HG02759 (cell line): ENCODE results near the gene GMPR2.

Source experiments
- ATAC-seq: cut with Tn5 transposase; IDR thresholded peaks from one replicate; pipeline ENCODE4 v1.9.1; 2021; ENCODE audit warnings: mild to moderate bottlenecking, moderate library complexity; ENCODE audit not compliant: unreplicated experiment

The GMPR2 gene

DNA sequence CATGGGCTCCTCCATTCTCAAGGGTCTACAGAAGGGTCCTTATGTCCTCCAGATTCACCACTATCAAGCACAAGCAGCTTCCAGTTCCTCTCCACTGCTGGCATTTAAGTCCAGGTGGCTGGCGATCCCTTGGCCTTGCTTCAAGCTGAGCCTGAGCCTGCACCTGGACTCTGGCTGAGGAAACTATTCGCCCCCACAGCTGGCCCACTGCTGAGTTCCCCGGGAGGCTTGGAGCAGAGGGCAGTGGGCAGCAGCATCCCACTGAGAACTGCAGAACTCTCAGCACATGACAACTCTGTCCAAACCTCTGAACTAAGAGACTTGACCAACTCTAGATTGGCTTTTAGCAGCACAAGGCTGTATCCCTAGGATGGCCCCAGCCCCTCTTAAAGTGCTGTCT, 50.0 kb downstream of the GMPR2 start:
- no peak for ATAC-seq

DNA sequence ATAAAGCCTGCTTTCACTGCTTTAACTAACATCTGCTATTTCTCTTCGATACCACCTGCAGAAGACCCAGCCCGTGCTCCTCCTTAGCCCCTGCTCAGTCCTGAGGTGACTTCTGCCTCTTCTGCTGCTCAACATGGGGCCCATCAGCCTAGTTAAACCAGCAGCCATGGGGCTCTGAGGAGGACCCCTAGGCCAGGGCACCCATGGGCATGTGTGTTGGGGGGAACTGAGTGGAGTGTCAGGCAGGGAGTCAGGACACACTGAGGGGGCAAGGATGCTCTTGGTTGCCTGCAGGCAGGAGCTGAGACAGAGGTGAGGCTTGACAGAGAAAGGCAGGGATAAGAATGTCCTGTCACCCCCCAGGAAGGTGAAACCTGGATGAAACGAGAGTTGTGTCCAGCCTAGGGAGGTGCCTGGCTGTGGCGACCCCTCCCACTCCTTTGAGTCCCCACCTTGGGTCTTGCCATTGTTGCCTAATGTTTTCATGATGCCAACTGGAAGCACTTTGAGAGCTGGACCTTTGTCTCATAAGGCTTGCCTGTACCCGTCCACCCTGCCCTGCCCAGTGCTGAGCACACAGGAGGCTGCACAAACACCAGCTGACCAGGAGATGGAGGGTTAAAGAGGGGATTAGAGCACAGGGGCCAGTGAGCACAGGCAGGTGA, 51.2 kb downstream of the GMPR2 start:
- no peak for ATAC-seq

DNA sequence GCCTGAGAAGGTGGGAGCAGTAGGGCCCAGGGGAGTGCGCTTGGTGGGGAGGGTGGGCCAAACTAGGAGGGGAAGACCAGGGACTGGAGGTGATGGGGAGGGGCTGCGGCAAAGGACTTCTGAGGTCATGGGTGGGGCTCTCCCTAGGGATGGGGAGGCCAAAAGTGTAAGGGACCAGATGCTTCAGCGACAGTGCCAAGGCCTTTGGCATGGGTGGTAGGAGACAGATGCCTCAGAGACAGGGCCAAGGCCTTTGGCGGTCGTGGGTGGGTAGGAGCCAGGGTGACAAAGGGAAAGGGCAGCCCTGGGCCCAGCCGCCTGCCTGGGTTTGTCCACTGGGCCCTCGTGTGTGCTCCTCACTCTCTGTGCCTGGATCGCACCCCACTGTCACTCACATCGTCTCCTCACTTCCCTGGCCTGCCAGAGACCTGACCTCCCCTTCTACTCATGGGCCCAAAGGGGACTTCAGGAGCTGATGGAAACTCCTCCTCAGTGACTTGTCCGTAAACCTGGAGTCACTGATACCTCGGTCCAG, 51.8 kb downstream of the GMPR2 start:
- no peak for ATAC-seq

DNA sequence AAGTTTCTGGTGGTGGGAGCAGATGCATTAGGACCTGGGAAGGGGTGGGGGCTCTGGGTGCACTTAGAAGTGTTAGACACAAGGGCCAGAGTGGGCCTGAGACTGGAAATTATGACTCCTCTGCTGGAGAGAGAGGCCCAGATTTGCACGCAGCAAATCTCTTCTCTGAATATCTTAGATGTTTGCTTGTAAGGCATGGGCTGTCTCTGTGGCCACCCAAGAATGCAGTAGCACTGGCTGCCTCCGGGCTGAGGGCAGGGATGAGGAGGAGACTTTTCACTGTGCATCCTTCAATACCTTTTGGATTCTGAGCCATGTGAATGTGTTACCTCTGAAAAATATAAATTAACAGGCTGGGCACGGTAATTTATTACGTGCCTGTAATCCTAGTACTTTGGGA, 52.6 kb downstream of the GMPR2 start:
- no peak for ATAC-seq

DNA sequence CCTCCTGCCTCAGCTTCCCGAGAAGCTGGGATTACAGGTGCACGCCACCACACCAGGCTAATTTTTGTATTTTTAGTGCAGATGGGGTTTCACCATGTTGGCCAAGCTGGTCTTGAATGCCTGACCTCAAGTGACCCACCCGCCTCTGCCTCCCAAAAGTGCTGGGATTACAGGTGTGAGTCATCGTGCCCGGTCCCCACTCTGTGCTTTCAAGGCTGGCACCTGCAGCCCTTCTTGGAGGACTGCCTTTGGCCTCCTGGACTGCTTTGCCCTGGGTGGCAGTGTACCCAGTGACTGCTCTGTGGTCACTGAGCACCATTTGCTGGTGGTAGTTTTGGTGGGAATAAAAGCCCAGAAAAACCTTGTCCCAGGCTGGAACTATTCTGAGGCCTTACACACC, 54.3 kb downstream of the GMPR2 start:
- ATAC-seq = no peak
